NCI-H1436 (cell line): ENCODE results near the gene PEX7.
"Not testable (repeated sequence)": the region's sequence is repeated elsewhere in the genome, so short reads cannot be mapped to it uniquely, and the experiment has no call there.

Experiments used
- DNase-seq: peaks from one replicate; lab custom pipeline; 2025; lab: John Stamatoyannopoulos, UW

Gene PEX7

DNA sequence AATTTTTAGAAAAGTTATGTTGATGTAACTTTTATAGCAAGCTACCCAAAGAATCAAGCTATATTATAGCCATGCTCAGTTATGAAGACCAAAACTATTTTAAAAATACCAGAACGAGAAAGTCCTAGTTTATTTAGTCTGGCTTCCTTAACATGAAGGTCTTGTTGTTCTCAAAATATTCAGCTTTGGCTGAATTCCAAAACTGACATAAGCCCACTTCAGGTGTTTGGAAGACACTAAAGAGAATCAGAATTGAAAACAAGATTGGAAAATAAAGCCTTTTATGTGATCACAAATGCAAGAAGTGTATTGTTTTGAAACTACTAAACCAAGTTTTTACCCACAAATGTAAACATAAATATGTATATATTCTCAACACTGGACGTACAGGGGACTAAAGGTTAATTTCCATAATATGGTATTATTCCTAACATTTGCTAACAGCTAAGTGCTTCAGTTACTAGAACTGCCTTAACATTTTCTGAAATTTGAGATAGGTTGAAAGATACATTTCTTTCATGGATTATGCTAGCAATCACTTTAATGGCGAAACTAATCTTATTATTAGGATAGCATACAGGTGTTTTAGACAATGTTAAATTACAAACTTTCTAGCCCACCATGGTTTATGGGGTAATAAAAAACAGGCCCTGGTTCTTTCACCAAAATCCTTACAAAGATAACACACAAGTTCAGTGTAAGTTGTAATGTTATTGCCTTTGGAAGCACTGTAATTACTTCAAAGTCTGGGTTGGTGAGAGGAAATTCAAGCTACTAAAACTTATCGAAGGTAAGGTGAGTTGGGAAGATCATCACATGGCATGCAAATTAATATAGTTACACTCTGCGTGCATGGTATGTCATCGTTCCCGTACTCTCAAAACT, 31.7 kb upstream of the PEX7 start:
- no peak for DNase-seq

DNA sequence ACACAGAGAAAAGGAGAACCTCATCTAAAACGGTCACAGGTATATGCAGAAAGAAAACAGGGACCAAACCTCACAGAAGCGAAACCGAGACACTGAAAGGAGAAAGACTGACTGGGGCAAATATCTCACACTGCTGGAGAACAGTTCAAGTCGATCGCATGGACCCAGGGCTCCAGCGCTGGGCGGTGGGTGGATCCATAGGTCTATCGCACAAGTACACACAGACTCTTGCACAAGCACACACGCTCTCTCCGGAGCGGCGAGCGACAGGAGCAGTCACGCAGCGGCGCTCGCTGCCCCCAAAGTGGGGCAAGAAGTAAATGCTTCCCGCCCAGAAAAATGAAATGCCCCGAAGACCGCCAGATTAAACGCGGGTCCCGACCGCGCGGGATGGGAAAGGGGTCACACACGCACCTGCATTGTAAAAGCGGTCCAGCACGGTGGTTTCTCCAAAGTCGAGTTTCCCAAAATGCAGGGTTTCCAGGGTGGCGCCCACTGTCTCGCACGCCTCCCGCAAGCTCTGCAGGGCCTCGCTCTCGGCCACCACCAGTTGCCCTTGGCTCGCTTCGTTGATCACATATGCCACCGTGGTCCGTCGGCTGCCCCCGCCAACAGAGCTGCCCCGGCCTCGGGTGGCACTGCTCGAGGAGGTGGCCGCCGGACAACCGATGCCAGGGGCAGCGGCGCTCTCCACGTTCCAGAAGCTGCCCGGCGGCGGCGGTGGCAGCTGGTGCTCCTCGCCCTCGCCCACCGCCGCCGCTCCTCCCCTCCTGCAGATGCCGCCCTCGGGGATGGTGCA, 30.9 kb upstream of the PEX7 start:
- peak; percentile 20 for DNase-seq

DNA sequence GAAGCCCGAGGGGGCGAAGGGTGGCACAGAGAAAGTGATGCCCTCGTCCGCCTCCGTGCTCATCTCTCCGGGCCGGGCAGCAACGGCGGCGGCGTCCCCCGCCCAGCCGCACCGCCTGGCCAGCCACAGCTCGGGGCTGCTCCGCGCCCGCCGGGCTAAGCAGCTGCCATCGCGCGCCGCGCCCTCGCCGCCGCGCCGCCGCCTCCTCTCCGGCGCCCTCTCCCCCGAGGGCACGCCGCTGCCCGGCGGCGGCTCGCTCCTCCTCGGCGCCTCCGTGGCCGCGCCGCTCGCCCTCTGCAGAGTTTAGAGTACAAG, 30.3 kb upstream of the PEX7 start:
- no peak for DNase-seq

DNA sequence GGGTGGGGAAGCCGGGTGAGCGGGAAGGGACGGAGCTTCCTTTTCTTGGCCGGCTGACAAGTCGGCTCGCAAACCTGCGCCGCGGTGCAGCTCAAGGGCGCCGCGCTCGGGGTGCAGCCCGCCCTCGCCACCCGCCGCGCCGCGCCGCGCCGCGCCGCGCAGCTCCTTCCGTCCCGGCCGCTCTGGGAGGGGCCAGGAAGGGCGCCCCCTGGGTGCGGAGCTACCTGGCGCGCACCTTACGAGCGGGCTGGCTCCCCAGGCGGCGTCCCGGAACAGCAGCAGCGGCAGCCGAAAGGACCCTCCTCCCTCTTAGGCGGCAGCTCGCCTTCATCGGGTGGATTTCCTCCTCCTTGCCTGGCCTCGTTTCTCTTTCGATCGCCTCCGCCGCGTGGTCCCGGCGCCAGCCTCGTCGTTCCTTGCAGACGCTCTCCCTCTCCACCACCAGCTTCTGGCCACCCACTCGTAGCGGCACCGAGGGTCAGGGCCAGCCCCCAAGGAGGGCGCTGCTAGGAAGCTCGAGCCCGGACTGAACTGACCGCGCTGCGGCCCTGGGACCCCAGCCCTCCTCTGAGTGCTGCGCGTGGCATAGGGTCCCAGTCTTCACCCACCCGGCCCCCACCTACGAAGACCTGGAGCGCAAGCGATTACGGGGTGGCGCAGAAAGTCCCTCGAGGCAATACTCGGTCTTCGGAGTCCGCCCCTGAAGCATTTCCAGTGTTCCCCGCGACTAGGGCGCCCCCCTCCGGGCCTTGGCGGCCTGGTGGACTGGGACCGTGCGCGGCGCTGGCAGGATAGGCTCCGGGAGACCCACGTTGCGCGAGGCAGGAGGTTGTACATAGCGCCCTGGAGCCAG, 29.8 kb upstream of the PEX7 start, which contains the start of gene MAP3K5:
MAP3K5 (minus strand) TSS at position 68 of the 853 bp plus-strand sequence. CDS start 320 bp downstream, outside the sequence.
- peak; percentile 81 for DNase-seq

DNA sequence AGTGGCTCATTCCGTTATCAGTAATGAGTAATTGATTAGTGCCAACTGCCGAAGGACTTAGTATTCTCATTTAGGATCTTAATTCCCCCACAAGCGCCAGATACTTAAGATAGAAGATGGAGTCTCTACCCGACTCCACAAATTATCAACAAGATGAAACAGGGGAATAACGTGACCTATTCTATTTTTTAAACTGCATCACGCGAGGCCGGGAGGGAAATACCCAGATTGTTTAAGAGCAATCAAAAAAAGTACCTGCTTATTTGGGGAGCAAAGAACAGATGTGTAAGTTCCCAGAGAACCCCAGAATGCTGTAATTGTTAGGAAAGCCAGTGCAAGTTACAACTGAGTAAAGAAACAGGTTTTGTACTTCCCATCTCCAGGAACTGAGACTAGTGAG, 29.0 kb upstream of the PEX7 start:
- no peak for DNase-seq

DNA sequence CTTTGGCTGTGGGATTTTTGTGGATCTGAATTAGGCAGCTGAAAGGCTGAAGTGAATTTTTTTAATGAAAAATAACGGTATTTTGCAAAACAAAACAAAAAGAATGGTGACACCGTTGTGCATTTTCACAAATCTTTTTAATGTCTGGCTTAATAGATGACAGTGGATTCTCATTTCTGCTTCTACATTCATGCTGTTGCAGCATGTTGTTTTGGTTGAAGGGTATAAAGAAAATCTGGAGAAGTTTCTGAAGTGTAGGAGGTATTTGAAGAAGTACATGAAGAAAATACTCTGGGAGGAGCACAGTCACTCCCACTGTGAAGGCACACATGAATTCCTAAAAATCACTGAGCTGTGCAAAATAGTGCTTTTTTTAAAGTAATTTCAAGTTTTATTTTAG, 27.0 kb upstream of the PEX7 start:
- DNase-seq = no peak

DNA sequence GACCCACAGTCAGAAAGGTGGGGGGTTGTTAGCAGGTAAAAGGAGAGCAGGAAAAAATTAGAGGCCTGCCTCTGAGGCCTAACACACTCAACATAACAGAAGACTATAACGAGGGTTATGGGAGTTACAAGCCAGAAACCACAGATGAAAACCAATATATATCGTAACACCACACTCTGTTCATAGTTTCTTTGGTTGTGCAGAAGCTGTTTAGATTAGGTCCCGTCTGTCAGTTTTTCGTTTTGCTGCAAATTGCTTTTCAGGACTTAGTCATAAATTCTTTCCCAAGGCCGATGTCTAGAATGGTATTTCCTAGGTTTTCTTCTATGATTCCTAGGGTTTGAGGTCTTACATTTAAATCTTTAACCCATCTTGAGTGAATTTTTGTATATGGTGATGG, 26.4 kb upstream of the PEX7 start:
- DNase-seq = no peak

DNA sequence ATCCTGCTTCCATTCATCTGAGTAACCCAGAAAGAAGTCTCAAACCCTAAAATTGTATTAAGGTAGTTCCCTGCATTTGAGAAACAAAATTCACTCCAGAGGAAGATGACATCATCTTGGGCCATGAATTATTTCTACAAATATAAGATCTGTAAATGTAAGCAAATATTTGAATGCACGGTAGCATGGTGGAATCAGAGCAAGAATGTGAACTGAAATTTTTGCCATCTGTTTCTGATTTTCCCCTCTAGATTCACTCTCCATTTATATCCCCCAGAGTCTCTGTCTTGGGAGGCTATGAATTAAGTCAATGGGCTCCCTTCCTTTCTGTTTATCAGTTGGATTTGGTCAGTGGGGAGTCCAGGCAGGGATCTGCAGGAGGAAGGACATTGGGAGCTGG, 24.3 kb upstream of the PEX7 start:
- DNase-seq = no peak

DNA sequence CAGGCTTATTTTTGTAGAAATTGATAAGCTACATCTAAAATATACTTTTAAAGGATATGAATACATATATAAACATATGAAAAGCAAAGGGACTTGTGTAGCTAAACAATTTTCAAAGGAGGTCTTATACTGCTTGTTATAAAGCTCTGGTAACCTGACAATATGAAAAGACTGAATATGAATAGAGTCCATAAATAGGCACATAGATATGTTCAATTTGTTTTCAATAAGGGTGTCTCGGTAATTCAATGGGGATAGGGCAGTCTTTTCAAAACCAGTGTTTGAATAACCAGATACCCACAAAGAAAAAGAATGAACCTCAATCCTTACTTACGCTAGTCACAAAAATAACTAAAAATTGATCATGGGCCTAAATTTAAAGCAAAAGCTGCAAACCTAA, 20.8 kb upstream of the PEX7 start:
- DNase-seq = no peak

DNA sequence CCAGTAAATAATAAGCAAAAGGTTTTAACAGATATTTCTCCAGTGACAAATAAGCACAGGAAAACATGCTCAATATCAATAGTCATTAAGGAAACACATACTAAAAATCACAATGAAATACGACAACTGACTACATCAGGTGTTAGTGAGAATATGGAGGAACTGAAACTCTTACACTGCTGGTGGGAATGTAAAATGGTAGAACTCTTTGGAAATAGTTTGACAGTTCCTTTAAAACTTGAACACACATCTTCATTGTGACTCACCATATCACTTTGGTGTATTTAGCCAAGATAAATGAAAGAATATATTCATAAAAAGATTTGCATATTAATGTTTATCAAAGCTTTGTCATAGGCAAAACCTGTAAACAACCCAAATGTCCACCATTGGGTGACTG, 18.8 kb upstream of the PEX7 start:
- no peak for DNase-seq

DNA sequence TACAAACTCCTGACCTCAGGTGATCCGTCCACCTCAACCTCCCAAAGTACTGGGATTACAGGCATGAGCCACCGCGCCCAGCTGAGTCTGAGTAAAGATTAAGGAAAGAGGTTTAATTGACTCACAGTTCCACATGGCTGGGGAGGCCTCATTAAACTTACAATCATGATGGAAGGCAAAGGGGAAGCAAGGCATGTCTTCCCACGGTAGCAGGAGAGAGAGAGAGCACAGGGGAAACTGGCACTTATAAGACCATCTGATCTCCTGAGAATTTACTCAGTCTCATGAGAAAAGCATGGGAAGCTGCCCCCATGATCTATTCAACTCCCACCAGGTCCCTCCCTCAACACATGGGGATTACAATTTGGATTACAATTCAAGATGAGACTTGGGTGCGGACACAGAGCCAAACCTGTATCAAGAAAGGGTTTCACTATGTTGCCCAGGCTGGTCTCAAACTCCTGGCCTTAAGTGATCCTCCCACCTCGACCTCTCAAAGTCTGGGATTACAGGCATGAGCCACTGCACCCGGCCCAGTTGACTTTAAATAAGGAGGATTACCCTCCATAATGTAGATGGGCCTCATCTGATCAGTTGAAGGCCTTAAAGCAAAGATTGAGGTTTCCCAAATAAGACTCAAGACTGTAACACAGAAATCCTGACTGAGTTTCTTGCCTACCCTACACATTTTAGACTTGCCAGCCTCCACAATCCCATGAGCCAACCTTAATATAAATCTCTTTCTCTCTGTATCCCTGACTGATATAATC, 13.1 kb upstream of the PEX7 start:
- no peak for DNase-seq

DNA sequence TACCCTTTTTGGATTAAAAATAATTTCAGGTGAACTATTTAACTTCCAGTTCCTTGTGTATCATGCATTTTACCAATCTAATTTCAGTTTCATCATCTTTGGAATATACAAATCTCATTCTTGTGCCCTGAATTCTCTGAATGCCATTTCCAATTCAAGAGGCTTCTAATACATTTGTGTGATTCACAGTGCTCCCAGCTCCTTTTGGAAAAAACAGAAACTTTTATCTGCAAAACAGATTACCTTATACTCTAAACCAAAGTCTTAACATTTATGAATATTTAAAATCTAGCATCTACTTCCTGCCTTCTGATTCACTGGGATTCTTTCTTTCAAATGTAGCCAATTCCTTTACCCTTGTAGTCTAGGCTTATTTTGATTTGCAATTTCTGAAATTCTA, 11.1 kb upstream of the PEX7 start:
- DNase-seq = no peak

DNA sequence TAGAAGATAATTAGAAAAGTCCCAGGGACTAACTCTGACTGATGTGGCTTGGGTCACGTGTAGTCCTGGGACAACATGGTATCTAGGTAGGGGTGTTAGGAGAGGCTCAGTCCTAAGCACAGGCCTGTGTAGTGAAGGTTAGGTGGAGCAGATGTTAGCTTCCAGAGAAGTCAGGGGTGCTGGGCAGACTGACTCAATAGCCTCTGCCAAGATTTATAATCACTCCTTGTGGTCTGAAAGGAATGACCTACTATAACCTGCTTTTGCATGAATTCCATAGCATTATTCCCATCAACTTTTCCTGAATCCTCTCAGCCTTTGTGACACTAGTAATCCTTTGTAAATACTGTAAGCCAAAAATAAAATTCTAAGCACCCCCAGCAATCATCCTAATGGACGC, 10.2 kb upstream of the PEX7 start:
- DNase-seq = no peak

DNA sequence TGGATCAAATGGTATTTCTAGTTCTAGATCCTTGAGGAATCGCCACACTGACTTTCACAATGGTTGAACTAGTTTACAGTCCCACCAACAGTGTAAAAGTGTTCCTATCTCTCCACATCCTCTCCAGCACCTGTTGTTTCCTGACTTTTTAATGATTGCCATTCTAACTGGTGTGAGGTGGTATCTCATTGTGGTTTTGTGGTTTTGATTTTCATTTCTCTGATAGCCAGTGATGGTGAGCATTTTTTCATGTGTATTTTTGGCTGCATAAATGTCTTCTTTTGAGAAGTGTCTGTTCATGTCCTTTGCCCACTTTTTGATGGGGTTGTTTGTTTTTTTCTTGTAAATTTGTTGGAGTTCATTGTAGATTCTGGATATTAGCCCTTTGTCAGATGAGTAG, 6.8 kb upstream of the PEX7 start:
- DNase-seq = not testable (repeated sequence)

DNA sequence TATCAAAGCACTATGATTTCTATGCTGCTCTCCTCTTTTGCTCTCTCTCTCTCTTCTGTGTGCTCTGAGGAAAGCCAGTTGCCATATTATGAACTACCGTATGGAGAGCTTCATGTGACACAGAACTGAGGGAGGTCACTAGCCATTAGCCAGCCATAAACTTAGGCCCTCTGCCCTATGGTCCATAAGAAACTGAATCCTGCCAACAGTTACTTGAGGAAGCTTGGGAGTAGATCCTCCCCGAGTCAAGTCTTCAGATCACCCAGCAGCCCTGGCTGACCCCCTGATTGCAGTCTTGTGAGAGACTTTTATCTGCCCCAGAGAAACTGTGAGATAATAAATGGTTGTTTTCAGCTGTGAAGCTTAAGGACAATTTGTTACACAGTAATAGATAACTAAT, 5.7 kb upstream of the PEX7 start:
- DNase-seq = no peak

DNA sequence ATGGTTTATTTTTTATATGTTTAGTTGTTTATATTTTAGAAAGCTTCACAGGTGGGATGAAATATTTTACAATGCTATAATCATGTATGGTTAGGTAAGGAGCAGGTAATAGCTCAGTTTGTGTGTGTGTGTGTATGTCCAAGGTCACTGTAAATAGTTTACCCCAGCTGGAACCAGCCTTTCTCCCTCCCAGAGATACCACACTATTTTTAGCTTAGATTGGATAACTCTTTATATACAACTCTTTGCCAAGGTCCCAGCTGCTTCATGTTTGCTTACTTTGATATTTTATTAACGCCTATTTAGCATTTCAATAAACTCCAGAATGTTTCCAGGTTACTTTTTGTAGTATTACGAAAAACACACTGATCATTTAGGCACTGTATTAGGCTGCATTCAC, 1.8 kb upstream of the PEX7 start:
- no peak for DNase-seq

DNA sequence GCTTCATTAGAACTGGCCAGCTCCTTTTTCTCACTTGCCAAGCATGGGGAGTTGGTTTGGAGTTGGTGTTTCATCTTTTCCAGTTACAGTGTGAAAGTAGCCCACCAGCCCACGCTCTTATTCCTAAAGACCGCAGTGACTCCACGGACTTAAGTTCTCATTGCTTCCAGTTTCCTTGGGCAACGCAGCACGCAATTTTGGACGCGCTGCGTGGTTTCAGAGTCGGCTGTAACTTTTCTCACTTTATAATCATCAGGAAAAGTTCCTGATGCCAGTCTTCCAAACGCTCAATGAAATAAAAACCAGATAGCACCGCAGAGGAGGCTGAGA, 381 bp upstream of the PEX7 start:
- no peak for DNase-seq

DNA sequence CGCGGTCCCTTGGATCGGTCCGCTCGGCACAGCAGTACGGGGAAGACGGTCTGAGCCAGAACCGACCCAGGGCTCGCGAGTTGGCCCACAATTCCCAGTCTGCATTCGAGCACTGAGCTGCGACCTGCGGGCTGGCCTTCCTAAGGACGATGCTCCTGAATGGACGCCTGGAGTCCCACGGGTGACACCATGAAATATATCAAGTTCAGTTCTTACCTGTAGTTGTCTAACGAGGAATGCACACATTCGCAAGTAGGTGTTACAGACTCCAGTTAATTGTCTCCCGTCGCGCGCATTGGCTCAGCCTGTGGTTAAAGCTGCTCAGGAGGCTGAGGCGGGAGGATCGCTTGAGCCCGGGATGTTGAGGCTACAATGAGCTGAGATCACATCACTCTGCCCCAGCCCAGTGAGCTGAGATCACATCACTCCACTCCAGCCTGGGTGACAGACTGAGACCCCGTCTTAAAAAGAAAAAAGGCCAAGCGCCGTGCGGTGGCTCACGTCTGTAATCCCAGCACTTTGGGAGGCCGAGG, 802 bp downstream of the PEX7 start:
- DNase-seq = no peak

DNA sequence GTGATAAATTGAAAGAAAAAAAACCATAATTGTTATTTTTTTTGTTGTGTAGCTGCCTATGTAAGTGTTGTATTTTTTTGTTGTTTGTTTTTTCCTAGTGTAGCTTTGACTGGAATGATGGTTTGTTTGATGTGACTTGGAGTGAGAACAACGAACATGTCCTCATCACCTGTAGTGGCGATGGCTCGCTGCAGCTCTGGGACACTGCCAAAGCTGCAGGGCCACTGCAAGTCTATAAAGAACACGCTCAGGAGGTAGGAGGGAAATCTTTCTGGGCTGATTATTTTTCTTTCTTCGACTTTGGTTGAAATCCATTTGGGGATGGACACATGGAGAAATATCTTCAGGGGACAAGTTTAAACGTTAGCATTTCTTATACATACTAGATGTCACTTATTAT, 3.8 kb downstream of the PEX7 start:
- no peak for DNase-seq

DNA sequence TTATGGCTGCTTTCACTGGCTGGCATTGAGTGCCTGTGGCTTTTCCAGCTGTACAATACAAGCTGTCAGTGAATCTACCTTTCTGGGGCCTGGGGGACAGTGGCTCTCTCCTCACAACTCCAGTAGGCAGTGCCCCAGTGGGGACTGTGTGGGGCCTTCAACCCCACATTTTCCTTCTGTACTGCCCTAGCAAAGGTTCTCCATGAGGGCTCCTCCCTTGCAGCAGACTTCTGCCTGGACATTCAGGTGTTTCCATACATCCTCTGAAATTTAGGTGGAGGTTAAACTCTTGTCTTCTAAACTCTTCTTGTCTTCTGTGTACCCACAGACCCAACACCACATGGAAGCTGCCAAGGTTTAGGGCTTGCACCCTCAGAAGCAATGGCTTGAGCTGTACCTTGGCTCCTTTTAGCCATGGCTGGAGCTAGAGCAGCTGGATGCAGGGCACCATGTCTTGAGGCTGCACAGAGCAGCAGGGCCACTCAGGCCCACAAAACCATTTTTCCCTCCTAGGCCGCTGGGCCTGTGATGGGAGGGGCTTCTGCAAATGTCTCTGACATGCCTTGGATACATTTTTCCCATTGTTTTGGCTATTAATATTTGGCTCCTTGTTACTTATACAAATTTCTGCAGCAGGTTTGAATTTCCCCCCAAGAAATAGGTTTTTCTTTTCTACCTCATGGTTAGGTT, 9.6 kb downstream of the PEX7 start:
- no peak for DNase-seq
